ENCODE results near the gene MNAT1. TPM values are rescaled to one million over a fixed set of nuclear protein-coding genes. Genes with fewer than 3 reads are reported as not detected.

MNAT1 gene
- total RNA-seq, 1 experiment from 2014 or later = 29.7 TPM

Other genes with a start within 250 kb of the MNAT1 start
- gene C14orf39, start 248.7 kb upstream of the MNAT1 start, total RNA-seq (2014; rRNA removed; shearing (Covaris generic)) = not detected in 2 replicates
- not detected in 2 replicates for gene SIX6, start 225.6 kb upstream of the MNAT1 start, total RNA-seq (2014; rRNA removed; shearing (Covaris generic))
- gene SIX1, start 85.3 kb upstream of the MNAT1 start, total RNA-seq (2014; rRNA removed; shearing (Covaris generic)) = 1.4 and 3.2 TPM in 2 replicates
- 6.5 and 7.5 TPM in 2 replicates for gene SIX4, start 10.4 kb upstream of the MNAT1 start, total RNA-seq (2014; rRNA removed; shearing (Covaris generic))
- 9.9 and 18.0 TPM in 2 replicates for gene TRMT5, start 246.3 kb downstream of the MNAT1 start, total RNA-seq (2014; rRNA removed; shearing (Covaris generic))
- gene SLC38A6, start 246.5 kb downstream of the MNAT1 start, total RNA-seq (2014; rRNA removed; shearing (Covaris generic)) = 29.4 and 38.1 TPM in 2 replicates